ENCODE data around the gene LRMDA.

LRMDA gene

GRCh38 chr10:75556320-75556719 is 124.9 kb downstream of the LRMDA start:
- Histone ChIP-seq H3K27ac (no peak overlapping the region), H3K4me3 (no peak overlapping the region)
- TF ChIP-seq CTCF (IDR thresholded peaks at IDR 0.05), result no peak
- no peak for DNase-seq (ENCODE audit: low spot score)

- no peak overlapping the region for H3K27ac ChIP-seq
- TF ChIP-seq CTCF (IDR thresholded peaks at IDR 0.05), result no peak
- no peak for DNase-seq (ENCODE audit: low spot score)
- H3K4me3 ChIP-seq, result no peak overlapping the region
These were observed 134.1 kb downstream of the LRMDA start for GRCh38 chr10:75565286-75566251.

GRCh38 chr10:75568450-75569130 is 137.2 kb downstream of the LRMDA start:
- no peak overlapping the region for H3K4me3 ChIP-seq
- no peak overlapping the region for H3K27ac ChIP-seq
- no peak for TF ChIP-seq CTCF (IDR thresholded peaks at IDR 0.05)
- DNase-seq (ENCODE audit: low spot score), result no peak

- no peak overlapping the region for H3K27ac ChIP-seq
- TF ChIP-seq CTCF (IDR thresholded peaks at IDR 0.05), result no peak
- no peak for DNase-seq (ENCODE audit: low spot score)
These were observed 138.1 kb downstream of the LRMDA start for GRCh38 chr10:75569506-75569905.

GRCh38 chr10:75572478-75572877 is 141.1 kb downstream of the LRMDA start:
- Histone ChIP-seq H3K4me3 (no peak overlapping the region), H3K27ac (no peak overlapping the region)
- TF ChIP-seq CTCF (IDR thresholded peaks at IDR 0.05), result no peak
- no peak for DNase-seq (ENCODE audit: low spot score)

More at GRCh38 chr10:75569506-75569905, 138.1 kb downstream of the LRMDA start:
- H3K4me3 ChIP-seq, result no peak overlapping the region

- Histone ChIP-seq H3K4me3 (no peak overlapping the region), H3K27ac (no peak overlapping the region)
- DNase-seq (ENCODE audit: low spot score), result no peak
- no peak for TF ChIP-seq CTCF (IDR thresholded peaks at IDR 0.05)
These were observed 144.5 kb downstream of the LRMDA start for GRCh38 chr10:75575940-75576339.

Measured in coronary artery (tissue), 2 donors.